Loucy (cell line): Measurements from ENCODE around the gene ZDBF2.

Experiments used
- H2AFZ ChIP-seq: fragments of 200-600 bp; sonication (generic); 2 replicates; pipeline ENCODE4 v1.6.0; 2016; ENCODE audit warnings: antibody characterized with exemption, mild to moderate bottlenecking, low read length, moderate library complexity
- H3F3A ChIP-seq: fragments of 200-600 bp; 2 replicates; pipeline ENCODE4 v1.6.0; 2016; ENCODE audit warnings: antibody characterized with exemption, low read depth, mild to moderate bottlenecking
- H3K27me3 ChIP-seq: fragments of 200-600 bp; sonication (generic); 2 replicates; pipeline ENCODE4 v1.6.1; 2014; ENCODE audit warnings: low read length, mild to moderate bottlenecking; ENCODE audit not compliant: insufficient read depth, poor library complexity, severe bottlenecking
- H3K36me3 ChIP-seq: fragments of 200-600 bp; sonication (generic); 2 replicates; pipeline ENCODE4 v1.6.1; 2016; ENCODE audit warnings: low read length; ENCODE audit not compliant: insufficient read depth
- H3K4me1 ChIP-seq: fragments of 200-600 bp; sonication (generic); 2 replicates; pipeline ENCODE4 v1.5.1; 2014; ENCODE audit warnings: low read length, mild to moderate bottlenecking; ENCODE audit not compliant: insufficient read depth, poor library complexity, severe bottlenecking
- H3K4me2 ChIP-seq: fragments of 200-600 bp; sonication (generic); 2 replicates; pipeline ENCODE4 v1.6.0; 2014; ENCODE audit warnings: antibody characterized with exemption, low read length, low read depth, mild to moderate bottlenecking; ENCODE audit not compliant: poor library complexity, severe bottlenecking
- H3K4me3 ChIP-seq: fragments of 200-600 bp; sonication (generic); 2 replicates; pipeline ENCODE4 v1.5.1; 2014; ENCODE audit warnings: low read length, mild to moderate bottlenecking, mixed read lengths; ENCODE audit not compliant: poor library complexity, severe bottlenecking
- H3K79me2 ChIP-seq: fragments of 200-600 bp; sonication (generic); 2 replicates; pipeline ENCODE4 v1.6.1; 2014; ENCODE audit warnings: low read length; ENCODE audit not compliant: insufficient read depth
- H3K9ac ChIP-seq: fragments of 200-600 bp; sonication (generic); 2 replicates; pipeline ENCODE4 v1.6.0; 2014; ENCODE audit warnings: mild to moderate bottlenecking, low read depth, low read length, moderate library complexity; ENCODE audit not compliant: poor library complexity, severe bottlenecking
- H3K9me2 ChIP-seq: fragments of 200-600 bp; sonication (generic); replicated peaks from 2 replicates; pipeline ENCODE4 v1.6.1; 2016; ENCODE audit warnings: low read depth, low read length, mixed read lengths
- H3K9me3 ChIP-seq: fragments of 200-600 bp; sonication (generic); 2 replicates; pipeline ENCODE4 v1.6.1; 2014; ENCODE audit warnings: mild to moderate bottlenecking, antibody characterized with exemption, low read length, low read depth; ENCODE audit not compliant: insufficient read depth
- H4K20me1 ChIP-seq: fragments of 200-600 bp; sonication (generic); 2 replicates; pipeline ENCODE4 v1.6.0; 2014; ENCODE audit warnings: antibody characterized with exemption, low read length, mild to moderate bottlenecking; ENCODE audit not compliant: insufficient read depth, poor library complexity, severe bottlenecking
- EZH2phosphoT487 ChIP-seq: fragments of 200-600 bp; IDR thresholded peaks from 2 replicates; pipeline ENCODE4 v1.6.1; 2018; ENCODE audit warnings: antibody characterized with exemption, mild to moderate bottlenecking, moderate library complexity, borderline replicate concordance
- TF ChIP-seq, protein P1 (sequence below): fragments of 200-600 bp; sonication (generic); conservative IDR thresholded peaks from 2 replicates; pipeline ENCODE4 v1.5.1; 2014; ENCODE audit warnings: mild to moderate bottlenecking, antibody characterized with exemption, low read length

Gene ZDBF2

DNA sequence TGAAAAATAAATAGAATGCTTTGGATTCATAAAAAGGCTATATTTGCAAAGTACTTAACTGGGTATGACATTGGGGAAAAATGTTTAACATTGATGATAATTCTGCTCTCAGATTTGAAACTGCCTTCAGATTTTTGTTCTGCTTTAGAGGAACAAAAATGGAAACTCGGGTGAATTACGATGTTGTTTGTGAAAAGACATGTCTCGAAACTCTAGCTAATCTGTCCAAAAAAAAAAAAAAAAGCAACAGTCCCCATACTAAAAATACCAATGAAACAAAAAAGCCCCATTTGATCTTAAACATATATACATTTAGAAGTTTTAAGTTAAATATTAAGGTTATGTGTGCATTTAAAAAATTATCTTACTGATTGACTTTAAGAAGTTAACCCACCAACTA is 3.0 kb downstream of the ZDBF2 start:
- Histone ChIP-seq H3K4me2 (no peak overlapping the region), H3K79me2 (no peaks in the 10 kb centered on the region), H2AFZ (no peak overlapping the region), H3K36me3 (no peaks in the 10 kb centered on the region), H3K4me1 (no peaks in the 10 kb centered on the region), H3K9me3 (no peaks in the 10 kb centered on the region), H3K9me2 (no peaks in the 10 kb centered on the region), H3K27me3 (no peaks in the 10 kb centered on the region), H3K9ac (no peak overlapping the region), H4K20me1 (no peaks in the 10 kb centered on the region), H3K4me3 (no peak overlapping the region), H3F3A (no peaks in the 10 kb centered on the region)
- no peak for TF ChIP-seq EZH2phosphoT487
- TF ChIP-seq, protein P1, sequence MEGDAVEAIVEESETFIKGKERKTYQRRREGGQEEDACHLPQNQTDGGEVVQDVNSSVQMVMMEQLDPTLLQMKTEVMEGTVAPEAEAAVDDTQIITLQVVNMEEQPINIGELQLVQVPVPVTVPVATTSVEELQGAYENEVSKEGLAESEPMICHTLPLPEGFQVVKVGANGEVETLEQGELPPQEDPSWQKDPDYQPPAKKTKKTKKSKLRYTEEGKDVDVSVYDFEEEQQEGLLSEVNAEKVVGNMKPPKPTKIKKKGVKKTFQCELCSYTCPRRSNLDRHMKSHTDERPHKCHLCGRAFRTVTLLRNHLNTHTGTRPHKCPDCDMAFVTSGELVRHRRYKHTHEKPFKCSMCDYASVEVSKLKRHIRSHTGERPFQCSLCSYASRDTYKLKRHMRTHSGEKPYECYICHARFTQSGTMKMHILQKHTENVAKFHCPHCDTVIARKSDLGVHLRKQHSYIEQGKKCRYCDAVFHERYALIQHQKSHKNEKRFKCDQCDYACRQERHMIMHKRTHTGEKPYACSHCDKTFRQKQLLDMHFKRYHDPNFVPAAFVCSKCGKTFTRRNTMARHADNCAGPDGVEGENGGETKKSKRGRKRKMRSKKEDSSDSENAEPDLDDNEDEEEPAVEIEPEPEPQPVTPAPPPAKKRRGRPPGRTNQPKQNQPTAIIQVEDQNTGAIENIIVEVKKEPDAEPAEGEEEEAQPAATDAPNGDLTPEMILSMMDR = no peak

DNA sequence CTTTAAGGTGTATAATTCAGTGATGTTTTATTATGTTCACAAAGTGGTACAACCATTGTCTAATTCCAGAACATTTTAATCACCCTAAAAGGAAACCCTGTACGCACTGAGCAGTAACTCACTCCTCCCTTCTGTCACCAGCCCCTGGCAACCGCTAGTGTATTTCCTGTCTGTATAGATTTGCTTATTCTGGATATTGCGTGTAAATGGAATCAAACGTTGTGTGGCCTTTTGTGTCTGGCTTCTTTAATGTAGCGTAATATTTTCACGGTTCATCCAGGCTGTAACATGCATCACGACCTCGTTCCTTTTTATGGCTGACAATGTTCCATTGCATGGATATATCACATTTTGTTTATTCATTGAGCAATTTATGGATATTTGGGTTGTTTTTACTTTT is 8.3 kb downstream of the ZDBF2 start:
- Histone ChIP-seq H3K79me2 (no peaks in the 10 kb centered on the region), H3K9me3 (no peaks in the 10 kb centered on the region), H2AFZ (no peak overlapping the region), H3K27me3 (no peaks in the 10 kb centered on the region), H4K20me1 (no peaks in the 10 kb centered on the region), H3K4me1 (no peaks in the 10 kb centered on the region), H3K9ac (no peak overlapping the region), H3K4me3 (no peak overlapping the region), H3K9me2 (no peaks in the 10 kb centered on the region), H3K36me3 (no peaks in the 10 kb centered on the region), H3F3A (no peaks in the 10 kb centered on the region), H3K4me2 (no peak overlapping the region)
- TF ChIP-seq, protein P1 = no peak
- no peak for TF ChIP-seq EZH2phosphoT487

DNA sequence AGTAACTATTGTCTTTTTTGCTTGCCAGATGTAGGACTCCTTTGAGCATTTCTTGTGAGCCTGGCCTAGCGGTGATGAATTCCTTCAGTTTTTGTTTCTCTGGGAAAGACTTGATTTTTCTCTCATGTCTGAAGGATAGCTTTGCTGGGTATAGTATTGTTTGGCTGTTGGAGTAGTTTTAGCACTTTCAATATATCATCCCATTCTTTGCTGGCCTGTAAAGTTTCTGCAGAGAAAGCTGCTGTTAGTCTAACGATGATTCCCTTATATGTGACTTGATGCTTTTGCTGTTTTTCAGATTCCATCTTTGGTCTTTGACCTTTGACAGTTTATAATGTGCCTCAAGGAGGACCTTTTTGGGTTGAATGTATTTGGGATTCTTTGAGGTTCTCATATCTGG is 12.7 kb downstream of the ZDBF2 start:
- no peak overlapping the region for H3K4me2 ChIP-seq
- no peaks in the 10 kb centered on the region for H4K20me1 ChIP-seq
- H3K9ac ChIP-seq = no peak overlapping the region
- H2AFZ ChIP-seq = no peak overlapping the region
- H3F3A ChIP-seq = no peaks in the 10 kb centered on the region
- H3K9me2 ChIP-seq = no peaks in the 10 kb centered on the region
- no peaks in the 10 kb centered on the region for H3K27me3 ChIP-seq
- H3K4me1 ChIP-seq = no peaks in the 10 kb centered on the region
- no peak overlapping the region for H3K4me3 ChIP-seq
- 0 out of 2 replicates have a peak, but pooled peaks cover 3% of the 10 kb centered on the region for H3K9me3 ChIP-seq
- H3K36me3 ChIP-seq = no peaks in the 10 kb centered on the region
- TF ChIP-seq, protein P1 = no peak
- TF ChIP-seq EZH2phosphoT487 = no peak
- no peaks in the 10 kb centered on the region for H3K79me2 ChIP-seq
